H1 (cell line): ENCODE results near the gene KRT83. TPM values are rescaled to one million over a fixed set of nuclear protein-coding genes. Genes with fewer than 3 reads are reported as not detected.

ENCODE experiments used
- CTCF ChIA-PET: fragments of 300-600 bp; sonication (Branson Sonifier 250); formaldehyde crosslinking; loops from one replicate; lab custom pipeline; 2021; ENCODE audit not compliant: partially characterized antibody; lab: Charles Lee
- POLR2A ChIA-PET: fragments of 300-600 bp; sonication (Branson Sonifier 250); formaldehyde crosslinking; loops from one replicate; lab custom pipeline; 2021; ENCODE audit warnings: inconsistent platforms; ENCODE audit not compliant: partially characterized antibody; lab: Charles Lee
- DNase-seq, 2 experiments: peaks; one replicate each; pipeline versions ENCODE4 v3.0.0 to v3.0.0-alpha.2; 2010 to 2022; ENCODE audit warnings: low spot score in 2 of 2, low read depth in 1 of 2, mixed read lengths in 1 of 2
- FAIRE-seq: peaks from 2 replicates; lab custom pipeline; 2011; peaks lifted over from hg19 to GRCh38; lab: Jason Lieb, UNC
- H2AFZ ChIP-seq: 2 replicates; pipeline ENCODE4 v1.8.1; 2012; ENCODE audit warnings: low read length, inconsistent platforms
- H2AK5ac ChIP-seq: 2 replicates; pipeline ENCODE4 v1.6.1; 2013; ENCODE audit warnings: low read depth, low read length
- H2BK120ac ChIP-seq: replicated peaks from 2 replicates; pipeline ENCODE3; 2013; ENCODE audit warnings: low read depth, low read length, inconsistent platforms
- H2BK12ac ChIP-seq: 2 replicates; pipeline ENCODE4 v1.6.1; 2013; ENCODE audit warnings: low read depth, low read length
- H2BK15ac ChIP-seq: 2 replicates; pipeline ENCODE4 v1.6.1; 2013; ENCODE audit warnings: low read length
- H2BK20ac ChIP-seq: 2 replicates; pipeline ENCODE4 v1.6.1; 2013; ENCODE audit warnings: low read length
- H2BK5ac ChIP-seq: 2 replicates; pipeline ENCODE4 v1.6.1; 2013; ENCODE audit warnings: low read depth, low read length
- H3K14ac ChIP-seq: 2 replicates; pipeline ENCODE4 v1.6.1; 2013; ENCODE audit warnings: inconsistent platforms; ENCODE audit not compliant: insufficient read length
- H3K18ac ChIP-seq: 2 replicates; pipeline ENCODE4 v1.6.1; 2013; ENCODE audit warnings: low read length; ENCODE audit errors: extremely low read depth
- H3K23ac ChIP-seq: 2 replicates; pipeline ENCODE4 v1.6.1; 2013; ENCODE audit warnings: inconsistent platforms; ENCODE audit not compliant: insufficient read length
- H3K23me2 ChIP-seq: 2 replicates; pipeline ENCODE4 v1.6.1; 2013; ENCODE audit warnings: low read depth, low read length
- H3K27ac ChIP-seq: 2 replicates; pipeline ENCODE4 v1.6.1; 2011; ENCODE audit warnings: low read depth, low read length, inconsistent platforms
- H3K27me3 ChIP-seq, 4 experiments: replicated peaks in 1 of 4; 1 replicate in 1 of 4; 2 replicates in 3 of 4; pipeline versions ENCODE4 v1.6.1 to v1.8.1; 2011 to 2013; ENCODE audit warnings: low read length in 3 of 4, mild to moderate bottlenecking in 3 of 4, inconsistent platforms in 2 of 4, mixed read lengths in 2 of 4, moderate library complexity in 1 of 4; ENCODE audit not compliant: control insufficient read depth in 3 of 4, insufficient read depth in 3 of 4; ENCODE audit errors: extremely low read depth in 1 of 4
- H3K36me3 ChIP-seq, 4 experiments: 2 replicates each; pipeline versions ENCODE4 v1.6.1 to v1.8.1; 2011 to 2013; ENCODE audit warnings: mild to moderate bottlenecking in 4 of 4, low read length in 3 of 4, moderate library complexity in 2 of 4, control low read depth in 1 of 4, inconsistent platforms in 1 of 4; ENCODE audit not compliant: insufficient read depth in 4 of 4, control insufficient read depth in 2 of 4
- H3K4ac ChIP-seq: replicated peaks from 2 replicates; pipeline ENCODE3; 2013; ENCODE audit warnings: low read length, low read depth, mixed read lengths, inconsistent platforms; ENCODE audit not compliant: insufficient read length
- H3K4me1 ChIP-seq, 4 experiments: replicated peaks in 1 of 4; 1 replicate in 1 of 4; 2 replicates in 3 of 4; pipeline versions ENCODE4 v1.6.1 to v1.8.1; 2011 to 2013; ENCODE audit warnings: low read length in 3 of 4, inconsistent platforms in 2 of 4, mixed read lengths in 1 of 4; ENCODE audit not compliant: insufficient read depth in 4 of 4, control insufficient read depth in 3 of 4
- H3K4me2 ChIP-seq, 2 experiments: 2 replicates each; pipeline versions ENCODE4 v1.6.1 to v1.8.1; 2011 to 2013; ENCODE audit warnings: low read depth in 2 of 2, low read length in 2 of 2, control low read depth in 1 of 2, inconsistent platforms in 1 of 2, mild to moderate bottlenecking in 1 of 2; ENCODE audit not compliant: insufficient read depth in 1 of 2
- H3K4me3 ChIP-seq, 4 experiments: fragments of 200-600, 300-600 bp in 1 of 4; sonication (generic), shearing (Covaris generic), sonication (Bioruptor Twin) in 1 of 4; 2 replicates each; pipeline versions ENCODE4 v1.5.1 to v1.8.1; 2011 to 2016; ENCODE audit warnings: low read length in 4 of 4, low read depth in 3 of 4, control low read depth in 2 of 4, inconsistent platforms in 2 of 4, mild to moderate bottlenecking in 2 of 4, mixed read lengths in 1 of 4, moderate library complexity in 1 of 4; ENCODE audit not compliant: insufficient read depth in 2 of 4; ENCODE audit errors: extremely low read depth in 1 of 4
- H3K56ac ChIP-seq: replicated peaks from 2 replicates; pipeline ENCODE3; 2013; ENCODE audit warnings: low read depth, mild to moderate bottlenecking, mixed read lengths, low read length, inconsistent platforms; ENCODE audit not compliant: insufficient read length
- H3K79me1 ChIP-seq: 2 replicates; pipeline ENCODE4 v1.6.1; 2013; ENCODE audit warnings: low read depth, low read length, control low read depth
- H3K79me2 ChIP-seq, 2 experiments: 2 replicates each; pipeline versions ENCODE4 v1.6.1 to v1.8.1; 2012 to 2013; ENCODE audit warnings: low read length in 2 of 2, mild to moderate bottlenecking in 2 of 2, inconsistent platforms in 1 of 2; ENCODE audit not compliant: insufficient read depth in 2 of 2, control insufficient read depth in 1 of 2
- H3K9ac ChIP-seq, 4 experiments: replicated peaks in 1 of 4; 1 replicate in 1 of 4; 2 replicates in 3 of 4; pipeline versions ENCODE4 v1.6.1 to v1.8.1; 2011 to 2013; ENCODE audit warnings: low read depth in 3 of 4, low read length in 3 of 4, control low read depth in 2 of 4, mild to moderate bottlenecking in 2 of 4, moderate library complexity in 2 of 4, inconsistent platforms in 1 of 4; ENCODE audit errors: extremely low read depth in 1 of 4
- H3K9me3 ChIP-seq, 2 experiments: 2 replicates each; pipeline versions ENCODE4 v1.6.1 to v1.8.1; 2012 to 2013; ENCODE audit warnings: mild to moderate bottlenecking in 2 of 2, moderate library complexity in 2 of 2, control low read depth in 1 of 2, inconsistent platforms in 1 of 2, low read depth in 1 of 2, low read length in 1 of 2, mixed read lengths in 1 of 2; ENCODE audit not compliant: insufficient read depth in 2 of 2
- H4K20me1 ChIP-seq, 2 experiments: replicated peaks in 1 of 2; 2 replicates each; pipeline versions ENCODE3 to v1.8.1; 2011 to 2013; ENCODE audit warnings: inconsistent platforms in 2 of 2, low read length in 2 of 2, mild to moderate bottlenecking in 1 of 2; ENCODE audit not compliant: insufficient read depth in 2 of 2, control insufficient read depth in 1 of 2
- H4K5ac ChIP-seq: 2 replicates; pipeline ENCODE4 v1.6.1; 2013; ENCODE audit warnings: low read length, low read depth, mixed read lengths, inconsistent platforms; ENCODE audit not compliant: insufficient read length
- H4K8ac ChIP-seq: 2 replicates; pipeline ENCODE4 v1.8.0; 2013; ENCODE audit warnings: mild to moderate bottlenecking, moderate library complexity, low read length, inconsistent platforms; ENCODE audit not compliant: insufficient read depth; ENCODE audit errors: extremely low read depth
- H4K91ac ChIP-seq: replicated peaks from 2 replicates; pipeline ENCODE3; 2013; ENCODE audit warnings: low read length, mixed read lengths, inconsistent platforms; ENCODE audit not compliant: insufficient read length
- ATF2 ChIP-seq: IDR thresholded peaks from 2 replicates; pipeline ENCODE4 v1.6.1; 2012; ENCODE audit warnings: low read length, inconsistent platforms
- KDM4A ChIP-seq: IDR thresholded peaks from one replicate; pipeline ENCODE4 v1.7.1; 2012; ENCODE audit warnings: low read depth, mild to moderate bottlenecking, moderate library complexity, low read length, inconsistent platforms; ENCODE audit not compliant: severe bottlenecking
- MAX ChIP-seq: IDR thresholded peaks from 2 replicates; pipeline ENCODE4 v1.6.1; 2012; ENCODE audit warnings: inconsistent platforms
- SIN3A ChIP-seq, 2 experiments: IDR thresholded peaks in 1 of 2; conservative IDR thresholded peaks in 1 of 2; 2 replicates each; pipeline ENCODE4 v1.6.1; 2011 to 2012; ENCODE audit warnings: low read length in 2 of 2, improper control_type of control experiment in 1 of 2, low read depth in 1 of 2, mild to moderate bottlenecking in 1 of 2
- SUZ12 ChIP-seq: fragments of 200-600 bp; sonication (generic); IDR thresholded peaks from 2 replicates; pipeline ENCODE4 v1.6.1; 2012; ENCODE audit warnings: mild to moderate bottlenecking, inconsistent platforms, low read length, moderate library complexity, mixed read lengths
- TAF7 ChIP-seq: optimal IDR thresholded peaks from 2 replicates; pipeline ENCODE3; 2011; ENCODE audit warnings: low read depth, mild to moderate bottlenecking, inconsistent platforms, low read length, moderate library complexity, borderline replicate concordance
- TBP ChIP-seq: IDR thresholded peaks from 2 replicates; pipeline ENCODE4 v1.6.1; 2011; ENCODE audit warnings: low read depth, low read length, improper control_type of control experiment
- WGBS, 2 experiments: shearing (Covaris generic) in 1 of 2; methylation state at CpG; one replicate each; pipeline versions ENCODE4 v1.1.6 to v1.1.7; 2013 to 2015; ENCODE audit warnings: low lambda C conversion rate in 2 of 2, mixed read lengths in 2 of 2, inconsistent platforms in 1 of 2, low coverage in 1 of 2, missing lambda C conversion rate in 1 of 2; ENCODE audit not compliant: insufficient replicate concordance in 2 of 2, insufficient coverage in 1 of 2, insufficient read length in 1 of 2; ENCODE audit errors: extremely low coverage in 1 of 2, missing lambda C conversion rate in 1 of 2; 5-methylcytosine and 5-hydroxymethylcytosine counted together
- polyA plus RNA-seq, 7 experiments: library from polyadenylated mRNA; depleted of rRNA in 3 of 7; stranded (reverse) in 5 of 7; unstranded in 2 of 7; fragments of >200 nt in 5 of 7; fragments of 200-250 nt in 2 of 7; gene quantifications; 1 replicate in 5 of 7; 2 replicates in 1 of 7; 4 replicates in 1 of 7; pipeline versions ENCODE4 v1.2.1 to v1.2.3, GENCODE V29; 2011 to 2013; ENCODE audit warnings: missing spikeins in 2 of 7, mixed read lengths in 2 of 7
- total RNA-seq: library from RNA; stranded (reverse); fragmentation: NEBNext Ultra II Directional; extraction: Animal tissue kit (Norgen Biotek cat#: 25700); gene quantifications from 2 replicates; pipeline ENCODE4 v1.2.1, GENCODE V29; 2021

KRT83 gene
- total and polyA plus RNA-seq, 2 of the 8 experiments (the other 6 are each of a cell fraction or from before 2014, with no cell fraction given) = not detected

GRCh38 chr12:52307836-52308805, 13.1 kb downstream of the KRT83 start:
- H2AFZ ChIP-seq = peak overlapping the region; percentile 98
- no peak overlapping the region for H3K27ac ChIP-seq
- peaks cover 0 to 4% (median 0%) of the 10 kb centered on the region in 4 experiments; a peak in 1 of 7 replicates for H3K4me1 ChIP-seq
- H3K27me3 ChIP-seq = peaks cover 21 to 47% (median 36%) of the 10 kb centered on the region in 4 experiments
- no peak overlapping the region for H2BK5ac ChIP-seq
- H3K4me2 ChIP-seq = peak overlapping the region; percentile 68 to 97
- no peaks in the 10 kb centered on the region for H4K20me1 ChIP-seq
- peak overlapping the region; percentile 27 for H3K56ac ChIP-seq
- H3K36me3 ChIP-seq = no peaks in the 10 kb centered on the region
- H4K91ac ChIP-seq = no peak overlapping the region
- H2BK15ac ChIP-seq = peak overlapping the region; percentile 88; the same call in 1 of the 2 replicates
- ChIA-PET CTCF (interaction anchor here (1.0 to 13.1 kb wide), 34 partner anchors 11 to 249 kb away, joined by 3 to 353 read pairs (median 5); partner anchors contain the start of genes KRT83 and KRT86), POLR2A (interaction anchor here (0.8 to 1.3 kb wide), 3 partner anchors 13 to 86 kb away, joined by 3 read pairs; partner anchors contain the start of gene KRT83)
- no peaks in the 10 kb centered on the region for H3K79me1 ChIP-seq
- H3K23ac ChIP-seq = no peak overlapping the region
- no peaks in the 10 kb centered on the region for H3K79me2 ChIP-seq
- H4K5ac ChIP-seq = peak overlapping the region; percentile 12
- peak overlapping the region; percentile 53 for H4K8ac ChIP-seq
- H3K23me2 ChIP-seq = peaks cover 10% of the 10 kb centered on the region; the same call in 1 of the 2 replicates
- FAIRE-seq = no peak
- peak overlapping the region; percentile 73; the same call in 1 of the 2 replicates for H3K18ac ChIP-seq
- WGBS, 2 experiments = 11% methylated on average over 66 of the region's 71 CpGs; no CpG with 5 or more reads in 1 of the 2 experiments
- peak overlapping the region; percentile 68; the same call in 1 of the 2 replicates for H2BK12ac ChIP-seq
- 0 out of 2 replicates have a peak overlapping the region, but pooled peaks have one; percentile 5 for H2AK5ac ChIP-seq
- H3K4ac ChIP-seq = no peak overlapping the region
- H3K9me3 ChIP-seq = no peaks in the 10 kb centered on the region
- H2BK20ac ChIP-seq = peak overlapping the region; percentile 72; the same call in 1 of the 2 replicates
- H3K4me3 ChIP-seq = peak overlapping the region; percentile 39 to 67 (median 61)
- no peak overlapping the region for H2BK120ac ChIP-seq
- peak; percentile 23 to 83 for DNase-seq
- peak overlapping the region in 2 of 4 experiments; percentile 34 to 53; a peak in 2 of 7 replicates for H3K9ac ChIP-seq
- H3K14ac ChIP-seq = no peak overlapping the region
- TF ChIP-seq TBP = peak; percentile 25; the same call in 1 of the 2 replicates
- TF ChIP-seq SIN3A (conservative IDR thresholded peaks at IDR 0.05 in 1 of 2, IDR thresholded peaks at IDR 0.05 in 1 of 2; ENCODE audit: low read depth in 1 of 2, low read length in 2 of 2) = 0 out of 4 replicates have a peak, but pooled peaks of 1 of the 2 experiments have one; percentile 21
- TF ChIP-seq ATF2 = no peak
- peak; percentile 8; the same call in 1 of the 2 replicates for TF ChIP-seq MAX
- peak; percentile 74 for TF ChIP-seq KDM4A
- TF ChIP-seq SUZ12 = peak; percentile 82
- TF ChIP-seq TAF7 = no peak
